Cardiac septum (tissue), 1 donor: ENCODE data around the gene MMD2. TPM values are rescaled to one million over a fixed set of nuclear protein-coding genes. Genes with fewer than 3 reads are reported as not detected.
"Not testable (repeated sequence)": the region's sequence is repeated elsewhere in the genome, so short reads cannot be mapped to it uniquely, and the experiment has no call there.

ENCODE experiments used
- DNase-seq: peaks from one replicate; pipeline ENCODE4 v3.0.0-alpha.2; 2020; ENCODE audit warnings: low spot score
- intact Hi-C: fragments of 100-400 bp; cut with DNase I; formaldehyde crosslinking; loops from one replicate; pipeline ENCODE4 v1.14.0; 2022
- total RNA-seq: library from RNA; stranded (reverse); fragmentation: NEBNext Ultra II Directional; extraction: Animal tissue kit (Norgen Biotek cat#: 25700); gene quantifications from one replicate; pipeline ENCODE4 v1.2.1, GENCODE V29; 2021
- donor health status: DM: no; HTN: no; CAD: no.

Gene MMD2
- total RNA-seq, 1 donor from 2014 or later, result not detected

DNA sequence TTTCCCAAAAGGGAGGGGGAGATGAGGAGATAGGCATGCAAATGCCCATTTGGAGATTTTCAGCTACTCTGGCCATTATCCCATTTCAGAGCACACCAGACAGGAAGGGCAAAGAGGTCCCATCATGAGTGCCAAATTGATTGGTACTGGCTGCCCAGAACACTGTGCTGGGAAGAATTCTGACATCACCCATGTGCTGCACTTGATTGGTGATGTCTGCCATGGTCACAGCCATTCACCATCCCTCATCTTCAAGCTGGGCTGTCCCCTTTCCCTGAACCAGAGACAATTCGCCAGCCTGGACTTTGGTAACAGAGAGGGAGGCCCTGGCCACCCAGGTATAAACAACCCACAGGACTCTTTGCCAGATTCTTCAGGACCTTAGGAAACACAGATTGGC lies 52.3 kb downstream of the MMD2 start:
- DNase-seq, result no peak
- intact Hi-C loops, result no loop called here

DNA sequence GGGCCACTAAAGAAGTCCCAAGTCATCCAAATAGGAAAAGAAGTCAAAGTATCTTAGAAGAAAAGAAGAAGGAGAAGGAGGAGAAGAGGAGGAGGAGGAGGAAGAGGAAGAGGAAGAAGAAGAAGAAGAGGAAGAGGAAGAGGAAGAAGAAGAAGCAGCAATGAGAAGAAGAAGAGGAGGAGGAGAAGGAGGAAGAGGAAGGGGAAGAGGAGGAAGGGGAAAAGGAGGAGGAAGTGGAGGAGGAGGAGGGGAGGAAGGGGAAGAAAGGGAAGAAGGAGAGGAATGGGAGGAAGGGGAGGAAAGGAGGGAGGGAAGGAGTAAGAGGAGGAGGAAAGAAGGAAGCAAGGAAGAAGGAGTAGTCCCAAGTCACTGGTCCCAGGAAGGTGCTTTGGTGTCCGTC lies 53.8 kb downstream of the MMD2 start:
- intact Hi-C loops, result no loop called here
- no peak for DNase-seq

DNA sequence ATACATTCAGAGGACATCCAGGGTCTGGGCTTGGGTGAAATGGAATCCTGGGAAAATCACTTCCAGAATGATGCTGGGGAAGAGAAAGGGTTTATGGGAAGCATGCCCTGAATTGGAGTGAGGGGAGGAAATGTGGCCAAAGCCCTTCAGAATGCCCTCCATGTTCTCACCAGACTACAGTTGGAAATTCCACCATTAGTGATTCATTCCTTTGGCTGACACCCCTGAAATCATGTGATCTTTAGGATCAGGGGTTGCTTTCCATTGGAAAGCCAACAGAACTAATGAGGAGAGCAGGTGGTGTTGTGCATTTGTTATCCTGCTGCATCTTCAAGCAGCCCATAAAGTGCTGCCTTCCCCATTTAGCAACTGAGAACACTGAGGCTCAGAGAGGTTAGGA lies 54.6 kb downstream of the MMD2 start:
- no peak for DNase-seq
- intact Hi-C loops, result no loop called here

GRCh38 chr7:4895766-4896165 lies 63.2 kb downstream of the MMD2 start:
- intact Hi-C loops, result no loop called here
- DNase-seq, result no peak

- intact Hi-C loops, result no loop called here
Measured at GRCh38 chr7:4894482-4894881, 64.5 kb downstream of the MMD2 start.

GRCh38 chr7:4893929-4894475 lies 65.0 kb downstream of the MMD2 start:
- intact Hi-C loops, result no loop called here
- no peak for DNase-seq

More at GRCh38 chr7:4894482-4894881, 64.5 kb downstream of the MMD2 start:
- no peak for DNase-seq

GRCh38 chr7:4893188-4893587 lies 65.8 kb downstream of the MMD2 start:
- intact Hi-C loops, DNase-seq: not testable (repeated sequence)

DNA sequence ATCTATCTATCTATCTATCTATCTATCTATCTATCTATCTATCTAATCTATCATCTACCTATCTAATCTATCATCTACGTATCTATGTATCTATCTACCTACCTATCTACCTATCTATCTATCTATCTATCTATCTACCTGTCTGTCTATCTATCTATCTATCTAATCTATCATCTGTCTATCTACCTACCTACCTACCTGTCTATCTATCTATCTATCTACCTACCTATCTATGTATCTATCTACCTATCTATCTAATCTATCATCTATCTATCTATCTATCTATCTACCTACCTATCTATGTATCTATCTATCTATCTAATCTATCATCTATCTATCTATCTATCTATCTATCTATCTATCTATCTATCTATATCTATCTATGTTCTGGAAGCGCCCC lies 67.5 kb downstream of the MMD2 start:
- intact Hi-C loops, DNase-seq: not testable (repeated sequence)

DNA sequence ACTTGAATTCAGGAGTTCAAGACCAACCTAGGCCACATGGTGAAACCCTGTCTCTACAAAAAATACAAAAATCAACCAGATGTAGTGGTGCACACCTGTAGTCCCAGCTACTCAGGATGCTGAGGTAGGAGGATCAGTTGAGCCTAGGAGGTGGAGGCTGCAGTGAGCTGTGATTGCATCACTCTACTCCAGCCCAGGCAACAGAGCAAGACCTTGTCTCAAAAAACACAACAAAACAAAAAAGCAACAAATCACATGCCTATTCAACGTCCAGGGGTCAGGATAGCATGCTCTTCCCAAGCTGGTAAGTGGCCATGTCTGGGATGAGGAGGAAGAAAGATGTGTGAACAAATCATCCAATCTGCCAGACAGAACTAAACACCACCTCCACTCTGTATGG lies 69.3 kb downstream of the MMD2 start:
- no peak for DNase-seq
- intact Hi-C loops, result no loop called here

DNA sequence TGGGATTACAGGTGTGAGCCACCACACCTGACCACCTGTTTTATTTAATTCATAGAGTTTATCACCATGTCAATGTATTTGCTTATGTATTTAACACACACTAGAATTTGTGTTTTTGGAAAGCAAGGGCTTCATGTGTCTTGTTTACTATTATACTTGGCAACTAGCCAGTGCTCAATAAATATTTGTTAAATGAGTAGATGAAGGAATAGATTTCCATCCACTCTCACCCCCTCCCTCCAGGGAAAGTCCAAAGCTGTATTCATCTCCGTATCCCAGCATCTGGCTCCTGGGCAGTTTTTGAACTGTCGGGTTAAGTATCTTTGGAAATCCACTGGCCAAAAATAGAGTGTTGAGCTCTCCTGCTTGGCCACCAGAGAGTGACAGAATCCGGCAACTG lies 70.8 kb downstream of the MMD2 start:
- intact Hi-C loops, result no loop called here
- DNase-seq, result no peak

- no peak for DNase-seq
- intact Hi-C loops, result no loop called here
Measured at GRCh38 chr7:4886671-4887070, 72.3 kb downstream of the MMD2 start.

DNA sequence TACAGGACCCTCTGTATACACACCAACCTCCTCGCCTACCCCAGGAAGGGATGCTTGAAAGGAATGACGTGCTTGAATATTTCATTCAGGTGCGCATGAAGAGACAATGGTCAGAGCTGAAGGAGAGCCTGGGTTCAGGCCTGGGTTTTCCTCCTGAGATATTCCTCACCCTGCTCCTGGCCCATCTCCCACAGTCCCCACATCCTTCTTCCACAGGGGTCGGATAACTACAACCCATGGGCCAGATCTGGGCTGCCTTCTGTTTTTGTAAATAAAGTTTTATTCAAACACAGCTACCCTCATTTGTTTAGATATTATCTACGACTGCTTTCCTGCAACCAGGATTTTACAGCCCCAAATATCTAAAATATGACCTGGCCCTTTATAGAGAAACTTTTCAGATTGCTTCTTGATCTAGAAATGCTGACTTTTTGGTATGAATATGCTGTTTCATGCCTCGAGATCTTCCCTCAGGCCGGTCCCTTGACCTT lies 73.6 kb downstream of the MMD2 start:
- intact Hi-C loops, result no loop called here
- DNase-seq, result no peak

DNA sequence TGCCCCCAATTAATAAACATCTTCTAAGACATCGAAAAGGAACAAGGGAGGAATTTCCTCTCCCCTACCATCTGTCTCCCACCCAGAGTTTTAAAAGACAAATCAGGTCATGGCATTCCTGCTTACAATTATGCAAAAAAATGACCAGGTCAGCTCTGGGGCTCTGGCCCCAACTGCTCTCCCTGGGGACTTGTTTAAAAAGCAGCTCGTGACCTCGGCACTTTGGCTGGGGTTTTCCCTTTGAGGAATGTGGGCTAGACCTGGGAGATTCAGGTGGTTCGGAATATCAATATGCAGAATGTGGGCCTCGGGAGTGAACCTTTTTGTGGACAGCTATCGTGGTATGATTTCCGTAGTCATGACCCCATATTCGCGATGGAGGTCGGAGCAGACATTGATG lies 74.8 kb downstream of the MMD2 start:
- intact Hi-C loops, result no loop called here
- DNase-seq, result no peak

DNA sequence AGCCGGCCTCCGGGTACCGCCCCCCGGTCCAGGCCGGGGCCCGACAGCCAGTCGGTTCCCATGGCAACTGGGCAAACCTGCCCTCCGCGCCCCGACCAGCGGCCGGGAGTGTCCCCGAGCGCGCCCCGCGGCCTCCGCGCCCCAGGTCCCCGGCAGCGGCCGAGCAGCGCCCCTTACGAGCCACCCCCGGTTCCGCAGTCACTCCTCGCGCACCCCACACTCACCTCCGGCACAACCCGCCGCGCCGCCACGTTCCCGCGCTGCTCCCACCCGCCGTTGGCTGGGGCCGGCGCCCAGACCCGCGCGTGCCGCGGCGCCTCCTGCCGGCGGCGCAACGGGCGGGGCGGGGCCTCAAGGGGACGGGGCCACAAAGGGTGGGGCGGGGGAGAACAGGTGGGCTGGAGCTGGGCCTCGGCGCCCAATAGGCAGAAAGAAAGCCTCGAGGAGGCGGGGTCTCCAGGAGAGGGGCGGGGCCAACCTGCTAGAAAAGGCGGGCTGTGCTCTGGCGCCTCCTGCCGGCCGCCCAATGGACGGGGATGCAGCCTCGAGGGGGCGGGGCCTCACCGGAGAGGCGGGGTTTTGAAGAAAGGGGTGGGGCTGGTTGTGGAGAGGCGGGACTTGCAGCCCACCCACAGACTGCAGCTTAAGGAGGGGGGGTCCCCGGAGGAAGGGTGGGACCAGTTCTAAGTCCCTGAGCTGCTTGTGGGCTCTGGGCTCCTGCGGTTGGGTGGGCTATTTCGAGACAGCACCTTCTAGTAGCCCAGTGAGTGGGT lies 75.4 kb downstream of the MMD2 start, which contains the start of gene RADIL:
RADIL (minus strand) TSS at position 345 of the 773 bp plus-strand sequence. CDS start 5,577 bp downstream, outside the sequence.
- DNase-seq, result peak; percentile 91
- intact Hi-C loops, result loop anchor here (2.0 kb wide), 1 partner anchor 85 kb away; no protein-coding TSS in a partner anchor

DNA sequence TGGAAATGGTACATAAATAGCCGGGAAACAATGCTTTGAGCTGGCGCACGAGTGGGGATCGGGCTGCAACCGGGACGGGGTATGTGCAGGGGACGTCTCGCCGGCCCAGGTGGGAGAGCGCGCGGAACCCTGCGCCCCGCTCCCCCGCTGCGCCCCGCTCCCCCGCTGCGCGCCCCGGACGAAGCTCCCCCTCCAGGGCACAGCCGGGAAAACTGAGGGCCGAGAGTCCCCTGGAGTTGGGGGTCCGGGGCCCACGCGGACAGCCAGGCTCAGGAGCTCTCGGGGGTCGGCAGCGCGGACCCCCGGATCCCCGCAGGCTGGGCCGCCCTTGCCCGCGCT lies 76.0 kb downstream of the MMD2 start:
- intact Hi-C loops, result loop anchor here (2.0 kb wide), 1 partner anchor 84 kb away; no protein-coding TSS in a partner anchor
- DNase-seq, result no peak

DNA sequence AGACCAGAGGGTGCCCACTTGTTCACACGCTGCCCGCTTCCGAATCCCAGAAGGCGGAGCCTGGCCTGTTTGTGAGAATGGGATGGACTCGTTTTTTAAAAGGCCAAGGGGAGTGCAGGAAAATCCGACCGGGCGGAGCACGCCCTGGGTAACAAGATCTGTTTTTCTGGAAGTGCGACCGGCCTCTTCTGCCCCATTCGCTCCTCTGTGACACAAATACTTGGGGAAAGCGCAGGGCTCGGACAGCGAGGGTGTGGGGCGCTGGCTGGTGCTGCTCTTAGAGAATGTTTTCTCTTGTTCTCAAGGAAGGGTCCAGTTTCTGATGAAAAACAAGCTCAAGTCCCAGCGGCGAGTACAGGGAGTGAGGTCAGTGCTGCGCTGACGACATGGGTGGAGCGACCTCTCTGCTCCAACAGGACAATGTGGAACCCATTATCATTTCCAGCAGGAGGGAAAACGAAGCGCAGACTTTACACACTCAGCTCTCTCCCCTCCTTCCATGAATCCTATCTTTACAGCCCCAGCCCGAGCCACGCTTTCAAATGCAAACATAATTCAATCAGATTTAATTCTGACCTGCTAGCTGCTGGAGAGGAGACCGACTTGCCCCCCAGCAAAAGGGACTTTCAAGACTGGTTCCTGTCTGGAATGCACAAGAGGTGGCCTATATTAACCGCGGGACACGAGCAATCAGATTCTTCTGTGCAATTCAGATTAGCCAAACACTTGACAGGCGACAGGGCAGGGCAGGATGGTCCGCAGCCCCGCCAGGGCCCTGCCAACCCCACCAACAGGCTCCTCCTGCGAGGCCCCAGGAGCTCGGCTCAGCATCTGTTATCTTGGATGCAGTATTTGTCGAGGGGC lies 76.6 kb downstream of the MMD2 start:
- DNase-seq, result peak; percentile 77
- intact Hi-C loops, result loop anchor here (2.0 kb wide), 1 partner anchor 84 kb away; no protein-coding TSS in a partner anchor

DNA sequence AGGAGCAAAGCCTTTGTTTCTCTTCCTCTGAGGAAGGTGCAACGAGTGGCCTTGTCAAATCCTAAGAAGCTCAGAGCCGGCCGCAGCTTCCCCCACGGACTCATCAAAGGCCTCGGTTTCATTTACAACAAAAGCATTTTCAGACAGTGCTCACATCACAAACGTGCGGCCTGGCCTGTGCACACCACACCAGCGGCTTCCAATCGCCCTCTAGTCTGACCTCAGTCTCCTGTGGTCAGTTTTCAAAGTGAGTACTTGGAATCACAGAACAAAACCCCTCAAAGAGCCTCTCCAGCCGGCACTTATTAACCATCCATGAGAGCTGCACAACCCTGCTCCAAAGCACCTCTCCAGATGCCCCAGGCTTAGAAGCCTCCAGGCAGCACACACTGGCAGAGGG lies 78.8 kb downstream of the MMD2 start:
- intact Hi-C loops, result no loop called here
- DNase-seq, result peak; percentile 65

- intact Hi-C loops, result no loop called here
- DNase-seq, result peak; percentile 61
Measured at GRCh38 chr7:4879396-4880081, 79.4 kb downstream of the MMD2 start.
